Measurements from ENCODE around the gene ATP6AP1. TPM values are rescaled to one million over a fixed set of nuclear protein-coding genes. Genes with fewer than 3 reads are reported as not detected.

The ATP6AP1 gene
- total and polyA plus RNA-seq, 9 of the 15 experiments (the other 6 are each of a cell fraction or from before 2014, with no cell fraction given), result 8.3 to 90.5 (median 52.9) TPM

GRCh38 chrX:154472685-154473632 is 44.5 kb downstream of the ATP6AP1 start:
- no peak for FAIRE-seq
- Histone ChIP-seq H3K4me2 (ENCODE audit: insufficient read depth, low read length) (no peak overlapping the region), H3K27me3 (ENCODE audit: control insufficient read depth in 2 of 2, insufficient read depth in 2 of 2, low read length in 2 of 2) (no peaks in the 10 kb centered on the region), H3K9ac (ENCODE audit: insufficient read depth in 1 of 2, low read depth in 2 of 2, low read length in 2 of 2) (0 out of 4 replicates have a peak overlapping the region, but pooled peaks of 1 of the 2 experiments have one; percentile 6), H3K9me3 (replicated peaks; ENCODE audit: control insufficient read depth, insufficient read depth, low read depth, low read length) (no peaks in the 10 kb centered on the region), H3K79me2 (ENCODE audit: control insufficient read depth, insufficient read depth, low read length) (peaks cover 6% of the 10 kb centered on the region), H3K36me3 (ENCODE audit: control insufficient read depth, insufficient read depth, low read length) (peaks cover 46% of the 10 kb centered on the region; the same call in 2 of the 3 replicates), H3K27ac (ENCODE audit: extremely low read depth, low read depth, low read length) (no peak overlapping the region), H3K4me3 (no peak overlapping the region), H2AFZ (ENCODE audit: low read depth, low read length) (no peak overlapping the region), H4K20me1 (replicated peaks; ENCODE audit: control insufficient read depth, insufficient read depth, low read length) (no peaks in the 10 kb centered on the region), H3K4me1 (replicated peaks in 1 of 2; ENCODE audit: control insufficient read depth in 2 of 2, insufficient read depth in 2 of 2, low read length in 2 of 2) (peaks cover 9 to 13% of the 10 kb centered on the region in 2 experiments; a peak in 4 of 5 replicates), H3K9me1 (ENCODE audit: control insufficient read depth, insufficient read depth, low read length) (no peaks in the 10 kb centered on the region)
- ChIA-PET POLR2A (interaction anchor here (0.6 to 1.8 kb wide), 6 partner anchors 8 to 72 kb away, joined by 3 to 10 read pairs (median 4); partner anchors contain the start of gene SLC10A3), CTCF (ENCODE audit: low intra/inter-chr PET ratio) (no interaction called here)
- in situ Hi-C loops (cut with MboI), result no loop called here
- ATAC-seq, result no peak
- no TSS peak for BruUV-seq (replicated peaks)
- DNase-seq (ENCODE audit: extremely low read depth in 1 of 4, low spot score in 3 of 4), result no peak
- WGBS (ENCODE audit: insufficient coverage, low coverage, missing lambda C conversion rate), result 76% methylated on average over 10 of the region's 28 CpGs
- intact Hi-C loops (cut with micrococcal nuclease), result no loop called here
- TF ChIP-seq WHSC1 (IDR thresholded peaks at IDR 0.05; ENCODE audit: low read length) (no peak), MIER1 (IDR thresholded peaks at IDR 0.05; ENCODE audit: low read depth) (no peak), CUX1 (CRISPR knock-in tag; IDR thresholded peaks at IDR 0.05) (no peak), PRMT5 (CRISPR knock-in tag; IDR thresholded peaks at IDR 0.05) (no peak), EHMT2 (IDR thresholded peaks at IDR 0.05) (no peak), ZNF507 (tag; conservative IDR thresholded peaks at IDR 0.05) (no peak), ZNF592 (IDR thresholded peaks at IDR 0.05) (no peak), LARP7 (IDR thresholded peaks at IDR 0.05) (no peak), ZNF75A (CRISPR knock-in tag; IDR thresholded peaks at IDR 0.05) (no peak), HMGN3 (IDR thresholded peaks at IDR 0.05; ENCODE audit: borderline replicate concordance, extremely low read depth, insufficient read length, low read depth, low read length) (no peak), ZEB2 (IDR thresholded peaks at IDR 0.05) (no peak), SMAD4 (CRISPR knock-in tag; conservative IDR thresholded peaks at IDR 0.05) (no peak)

All from K562 (cell line).